Ascending aorta (tissue), 2 donors: ENCODE measurements around the gene BSX. TPM values are rescaled to one million over a fixed set of nuclear protein-coding genes. Genes with fewer than 3 reads are reported as not detected.

Source experiments
- DNase-seq, 2 donors: peaks; one replicate each; pipeline ENCODE4 v3.0.0-alpha.2; 2019; ENCODE audit warnings: low spot score in 2 of 2
- H3K27ac ChIP-seq, 2 donors: fragments of 200-600 bp; sonication (generic); one replicate each; pipeline ENCODE4 v1.5.1; 2016 to 2017; ENCODE audit warnings: mild to moderate bottlenecking in 1 of 2
- H3K27me3 ChIP-seq: fragments of 200-600 bp; sonication (generic); one replicate; pipeline ENCODE4 v1.5.1; 2017
- H3K36me3 ChIP-seq, 2 donors: fragments of 200-600 bp; sonication (generic); one replicate each; pipeline ENCODE4 v1.5.1; 2016
- H3K4me1 ChIP-seq, 2 donors: fragments of 200-600 bp; sonication (generic); one replicate each; pipeline ENCODE4 v1.5.1; 2016 to 2017; ENCODE audit warnings: mild to moderate bottlenecking in 1 of 2
- H3K4me3 ChIP-seq, 2 donors: fragments of 200-600 bp; sonication (generic); one replicate each; pipeline ENCODE4 v1.5.1; 2016 to 2017; ENCODE audit warnings: mild to moderate bottlenecking in 1 of 2
- H3K9me3 ChIP-seq, 2 donors: fragments of 200-600 bp; sonication (generic); one replicate each; pipeline ENCODE4 v1.5.1; 2016
- intact Hi-C: fragments of 100-400 bp; cut with DNase I; formaldehyde crosslinking; loops from one replicate; pipeline ENCODE4 v1.15.1; 2023
- total RNA-seq: library from RNA; depleted of rRNA; stranded (reverse); fragments of >200 nt; gene quantifications from one replicate; pipeline ENCODE4 v1.1.0, GENCODE V29; 2016
- TF ChIP-seq, protein P1 (sequence below), 3 experiments: fragments of 200-600 bp in 2 of 3; fragments of 450-650 bp in 1 of 3; sonication (generic) in 2 of 3; IDR thresholded peaks; one replicate each; pipeline ENCODE4 v1.5.1; 2016 to 2019; ENCODE audit warnings: antibody characterized with exemption in 3 of 3, mild to moderate bottlenecking in 1 of 3, moderate library complexity in 1 of 3

Gene BSX
- total RNA-seq, 1 donor from 2014 or later: not detected

DNA sequence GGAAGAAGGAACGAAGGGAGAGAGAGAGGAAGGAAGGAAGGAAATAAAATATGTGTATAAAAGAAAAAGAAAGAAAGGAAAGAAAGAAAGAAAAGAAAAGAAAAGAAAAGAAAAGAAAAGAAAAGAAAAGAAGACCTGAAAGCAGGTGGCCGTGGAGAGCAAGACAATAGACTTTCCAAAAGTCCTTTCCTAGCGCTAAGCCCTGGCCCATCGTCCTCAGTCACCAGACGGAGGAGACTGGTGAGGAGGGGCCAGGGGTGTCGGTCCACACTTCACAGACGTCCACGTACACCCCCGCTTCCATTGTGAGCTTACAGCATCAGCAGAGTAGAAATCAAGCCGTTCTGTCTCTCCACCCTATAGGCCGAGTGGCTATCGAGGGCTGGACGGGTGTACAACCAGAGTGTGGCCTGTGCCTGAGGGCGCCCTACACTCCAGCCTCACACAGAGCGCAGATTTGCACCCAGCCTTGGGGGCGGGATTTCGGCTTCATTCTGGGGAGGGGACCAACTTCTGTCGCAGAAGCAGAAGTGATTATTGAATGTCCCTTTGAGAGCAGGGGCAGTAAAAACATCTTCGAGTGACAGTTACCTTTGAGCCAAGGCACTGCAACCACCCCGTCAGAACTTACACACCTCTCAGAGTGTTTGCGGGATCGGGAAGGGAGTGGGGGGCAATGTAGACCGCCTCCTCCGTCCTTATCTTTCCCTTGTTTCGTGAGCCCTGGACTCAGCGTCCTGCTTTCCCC, 2.0 kb upstream of the BSX start:
- Histone ChIP-seq H3K4me3 (peak overlapping the region; percentile 69 to 87), H3K4me1 (peaks cover 7 to 8% of the 10 kb centered on the region in 2 donors), H3K36me3 (no peaks in the 10 kb centered on the region), H3K9me3 (no peaks in the 10 kb centered on the region), H3K27me3 (peaks cover 32% of the 10 kb centered on the region), H3K27ac (no peak overlapping the region)
- no peak for DNase-seq
- intact Hi-C loops: no loop called here
- TF ChIP-seq, protein P1, sequence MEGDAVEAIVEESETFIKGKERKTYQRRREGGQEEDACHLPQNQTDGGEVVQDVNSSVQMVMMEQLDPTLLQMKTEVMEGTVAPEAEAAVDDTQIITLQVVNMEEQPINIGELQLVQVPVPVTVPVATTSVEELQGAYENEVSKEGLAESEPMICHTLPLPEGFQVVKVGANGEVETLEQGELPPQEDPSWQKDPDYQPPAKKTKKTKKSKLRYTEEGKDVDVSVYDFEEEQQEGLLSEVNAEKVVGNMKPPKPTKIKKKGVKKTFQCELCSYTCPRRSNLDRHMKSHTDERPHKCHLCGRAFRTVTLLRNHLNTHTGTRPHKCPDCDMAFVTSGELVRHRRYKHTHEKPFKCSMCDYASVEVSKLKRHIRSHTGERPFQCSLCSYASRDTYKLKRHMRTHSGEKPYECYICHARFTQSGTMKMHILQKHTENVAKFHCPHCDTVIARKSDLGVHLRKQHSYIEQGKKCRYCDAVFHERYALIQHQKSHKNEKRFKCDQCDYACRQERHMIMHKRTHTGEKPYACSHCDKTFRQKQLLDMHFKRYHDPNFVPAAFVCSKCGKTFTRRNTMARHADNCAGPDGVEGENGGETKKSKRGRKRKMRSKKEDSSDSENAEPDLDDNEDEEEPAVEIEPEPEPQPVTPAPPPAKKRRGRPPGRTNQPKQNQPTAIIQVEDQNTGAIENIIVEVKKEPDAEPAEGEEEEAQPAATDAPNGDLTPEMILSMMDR (IDR thresholded peaks at IDR 0.05): no peak

DNA sequence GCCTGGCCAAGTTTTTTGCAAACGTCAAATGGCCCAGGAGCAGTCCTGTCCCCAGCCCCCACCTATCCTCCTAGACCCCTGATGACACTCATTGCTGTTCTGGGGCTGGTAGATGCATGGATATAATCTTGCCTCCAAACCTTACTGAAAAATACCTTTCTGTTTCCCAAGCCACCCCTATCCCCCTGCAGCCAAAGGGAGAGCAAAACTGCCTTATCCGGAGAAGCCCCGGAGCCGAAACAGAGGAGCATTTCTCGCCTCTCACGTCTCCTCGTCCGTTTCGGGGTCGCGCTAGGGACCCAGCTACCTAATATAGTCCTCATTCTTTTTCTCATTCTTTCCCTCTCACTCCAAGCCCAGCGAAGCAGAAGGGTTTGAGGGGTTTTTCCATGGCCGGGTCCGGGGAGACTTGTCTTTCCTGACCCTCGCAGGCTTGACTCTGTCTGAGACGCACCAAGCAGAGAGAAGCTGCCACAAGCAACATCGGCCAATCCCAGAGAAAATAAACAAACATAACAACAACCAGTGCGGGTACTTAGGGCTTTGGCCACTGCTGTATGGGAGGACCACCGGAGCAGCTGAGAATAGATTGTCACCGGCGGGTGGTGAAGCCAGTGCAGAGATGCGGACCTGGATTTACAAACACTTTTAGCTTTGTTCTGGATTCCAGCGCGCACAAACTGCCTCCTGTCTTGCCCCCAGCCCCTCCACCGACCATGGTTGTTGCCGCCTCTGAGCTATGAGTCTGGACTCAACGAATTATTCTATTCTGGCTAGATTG, 1.6 kb downstream of the BSX start:
- Histone ChIP-seq H3K9me3 (no peaks in the 10 kb centered on the region), H3K27me3 (peaks cover 42% of the 10 kb centered on the region), H3K4me3 (no peak overlapping the region), H3K36me3 (no peaks in the 10 kb centered on the region), H3K4me1 (peaks cover 7 to 10% of the 10 kb centered on the region in 2 donors), H3K27ac (no peak overlapping the region)
- DNase-seq: no peak
- intact Hi-C loops: no loop called here
- TF ChIP-seq, protein P1 (IDR thresholded peaks at IDR 0.05): no peak

DNA sequence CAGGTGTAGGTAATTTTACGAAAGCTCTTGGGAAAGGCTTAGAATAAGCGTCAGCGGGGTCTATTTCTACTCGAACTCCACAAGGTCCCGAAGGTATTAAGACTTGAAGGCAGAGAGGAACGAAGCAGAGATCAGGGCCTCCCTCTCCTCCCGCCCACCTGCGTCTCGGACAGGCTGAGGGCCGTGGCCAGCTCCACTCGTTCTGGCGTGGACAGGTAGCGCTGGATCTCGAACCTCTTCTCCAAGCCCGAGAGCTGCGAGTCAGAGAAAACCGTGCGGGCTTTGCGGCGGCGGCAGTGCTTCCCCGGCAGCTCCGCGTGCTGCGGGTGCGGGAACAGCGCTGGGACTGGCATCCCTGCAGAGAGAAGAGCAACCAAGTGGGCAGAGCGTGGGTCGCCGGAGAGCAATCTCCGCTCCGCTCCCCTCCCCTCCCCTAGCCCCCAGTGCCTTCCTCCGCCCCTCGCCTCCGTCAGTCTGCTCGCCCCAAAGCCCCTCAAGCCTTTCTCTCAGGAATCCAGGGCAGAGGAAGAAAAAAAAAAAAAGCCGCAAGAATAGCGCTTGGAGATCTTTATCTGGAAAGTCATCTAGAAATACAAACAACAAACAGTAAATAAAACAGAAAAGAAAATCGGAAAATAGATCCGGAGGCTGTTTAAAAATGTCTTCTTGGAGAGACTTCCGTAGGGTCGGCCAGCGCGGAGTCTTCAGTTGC, 2.4 kb downstream of the BSX start:
- Histone ChIP-seq H3K4me1 (peaks cover 2 to 8% of the 10 kb centered on the region in 2 donors), H3K27ac (no peak overlapping the region), H3K4me3 (no peak overlapping the region), H3K27me3 (peaks cover 42% of the 10 kb centered on the region), H3K9me3 (no peaks in the 10 kb centered on the region), H3K36me3 (no peaks in the 10 kb centered on the region)
- TF ChIP-seq, protein P1 (IDR thresholded peaks at IDR 0.05): no peak
- intact Hi-C loops: no loop called here
- no peak for DNase-seq

DNA sequence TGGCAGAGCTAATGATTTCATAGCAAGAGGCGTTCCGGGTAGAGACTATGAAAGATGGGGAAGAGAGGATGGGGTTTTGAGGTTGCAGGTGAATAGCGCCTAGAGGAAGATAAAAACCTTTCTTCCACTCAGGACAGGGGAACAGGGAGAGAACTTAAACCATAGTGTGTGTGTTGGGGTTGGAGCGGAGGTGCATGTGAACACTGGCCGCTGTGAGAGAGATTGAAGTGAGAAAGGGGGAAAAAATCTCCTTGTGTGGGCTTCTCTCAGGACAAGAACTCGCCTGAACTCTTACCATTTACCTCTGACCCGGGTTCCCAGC, 3.4 kb downstream of the BSX start:
- intact Hi-C loops: no loop called here
- H3K9me3 ChIP-seq: no peaks in the 10 kb centered on the region
- H3K27me3 ChIP-seq: peaks cover 42% of the 10 kb centered on the region
- DNase-seq: no peak
- peaks cover 0 to 2% of the 10 kb centered on the region in 2 donors for H3K4me1 ChIP-seq
- no peak overlapping the region for H3K27ac ChIP-seq
- no peaks in the 10 kb centered on the region for H3K36me3 ChIP-seq
- no peak overlapping the region for H3K4me3 ChIP-seq
- TF ChIP-seq, protein P1 (IDR thresholded peaks at IDR 0.05): no peak

DNA sequence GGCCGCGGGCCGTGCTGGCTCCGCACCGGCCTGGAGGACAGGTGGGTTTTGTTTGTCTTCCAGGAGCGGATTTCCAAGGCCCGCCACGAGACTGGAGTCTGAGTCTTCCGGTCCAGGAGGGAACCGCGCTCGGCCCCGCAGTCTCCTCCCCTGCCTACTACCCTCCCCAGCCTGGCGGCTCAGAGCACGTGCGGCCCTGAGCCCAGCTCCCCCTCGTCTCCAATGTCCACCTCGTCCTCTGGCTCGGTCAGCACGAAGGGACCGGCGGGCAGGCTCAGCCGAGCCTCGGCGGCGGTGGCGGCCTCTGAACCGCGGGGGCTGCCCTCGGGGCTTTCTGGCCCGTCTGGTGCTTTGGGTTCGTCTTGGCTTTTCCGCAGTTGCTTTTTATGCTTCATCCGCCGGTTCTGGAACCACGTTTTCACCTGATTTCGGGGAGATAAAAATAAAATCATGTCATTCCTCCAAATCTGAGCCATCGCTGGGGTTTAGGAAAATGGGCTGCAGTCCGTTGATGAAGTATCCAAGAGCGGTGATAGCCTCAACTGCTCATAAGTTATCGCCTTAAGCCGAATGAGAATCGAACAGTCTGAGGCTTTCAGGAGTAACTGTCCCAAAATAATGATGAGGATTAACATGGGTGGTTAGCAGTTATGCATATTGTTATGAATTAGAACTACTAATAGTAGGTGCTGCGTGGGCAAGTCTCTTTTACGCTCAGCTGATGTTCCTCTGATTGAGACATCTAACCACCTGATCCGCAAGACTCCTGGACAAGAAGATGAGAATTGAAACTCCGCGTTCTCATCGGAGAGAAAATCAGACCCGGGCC, 4.0 kb downstream of the BSX start:
- no peaks in the 10 kb centered on the region for H3K36me3 ChIP-seq
- no peak for DNase-seq
- H3K4me3 ChIP-seq: peak overlapping the region; percentile 26 to 30
- TF ChIP-seq, protein P1 (IDR thresholded peaks at IDR 0.05): no peak
- intact Hi-C loops: no loop called here
- H3K4me1 ChIP-seq: peaks cover 0 to 2% of the 10 kb centered on the region in 2 donors
- no peak overlapping the region for H3K27ac ChIP-seq
- H3K9me3 ChIP-seq: no peaks in the 10 kb centered on the region
- H3K27me3 ChIP-seq: peaks cover 42% of the 10 kb centered on the region
